SK-N-SH (cell line): Measurements from ENCODE around the gene FDXR. TPM values are rescaled to one million over a fixed set of nuclear protein-coding genes. Genes with fewer than 3 reads are reported as not detected.

ENCODE experiments used
- CTCF ChIA-PET: fragments of 300-600, 350-600 bp; formaldehyde crosslinking; extraction: SDS; loops from one replicate; lab custom pipeline; 2021; lab: Yijun Ruan, JAX
- POLR2A ChIA-PET: fragments of 350-600 bp; sonication (Branson Sonifier 250); formaldehyde crosslinking; extraction: SDS; loops from one replicate; lab custom pipeline; 2020; ENCODE audit warnings: antibody characterized with exemption, inconsistent platforms; lab: Yijun Ruan, JAX
- DNase-seq: peaks from one replicate; pipeline ENCODE4 v3.0.0; 2012
- H2AFZ ChIP-seq: fragments of 200-600 bp; sonication (generic); 2 replicates; pipeline ENCODE4 v1.8.1; 2016; ENCODE audit warnings: antibody characterized with exemption, mild to moderate bottlenecking, low read depth
- H3F3A ChIP-seq: fragments of 200-600 bp; sonication (generic); replicated peaks from 2 replicates; pipeline ENCODE3; 2016; ENCODE audit warnings: antibody characterized with exemption, mild to moderate bottlenecking; ENCODE audit not compliant: insufficient read depth
- H3K27ac ChIP-seq, 2 experiments: fragments of 200-500 bp in 1 of 2; fragments of 200-600 bp in 1 of 2; sonication (Bioruptor generic) in 1 of 2; sonication (generic), shearing (Covaris generic) in 1 of 2; 2 replicates each; pipeline versions ENCODE4 v1.5.1 to v1.6.1; 2014 to 2016; ENCODE audit warnings: low read depth in 2 of 2, inconsistent platforms in 1 of 2, low read length in 1 of 2, mild to moderate bottlenecking in 1 of 2, mixed read lengths in 1 of 2
- H3K27me3 ChIP-seq: fragments of 200-600 bp; sonication (generic), shearing (Covaris generic); 2 replicates; pipeline ENCODE4 v1.6.1; 2016; ENCODE audit warnings: mixed run types; ENCODE audit not compliant: insufficient read depth
- H3K36me3 ChIP-seq, 2 experiments: fragments of 200-500 bp in 1 of 2; fragments of 200-600 bp in 1 of 2; sonication (Bioruptor generic) in 1 of 2; sonication (generic) in 1 of 2; replicated peaks in 1 of 2; 2 replicates each; pipeline versions ENCODE3 to v1.5.1; 2014 to 2016; ENCODE audit warnings: low read length in 1 of 2, mild to moderate bottlenecking in 1 of 2; ENCODE audit not compliant: insufficient read depth in 2 of 2, control insufficient read depth in 1 of 2
- H3K4me1 ChIP-seq, 2 experiments: fragments of 200-500 bp in 1 of 2; fragments of 200-600 bp in 1 of 2; sonication (Bioruptor generic) in 1 of 2; sonication (generic), shearing (Covaris generic) in 1 of 2; 2 replicates each; pipeline versions ENCODE4 v1.5.1 to v1.6.1; 2014 to 2016; ENCODE audit warnings: low read depth in 1 of 2, low read length in 1 of 2, mixed run types in 1 of 2; ENCODE audit not compliant: insufficient read depth in 2 of 2, control insufficient read depth in 1 of 2
- H3K4me2 ChIP-seq: fragments of 200-600 bp; sonication (generic), shearing (Covaris generic); 2 replicates; pipeline ENCODE4 v1.6.1; 2017; ENCODE audit warnings: mixed run types
- H3K4me3 ChIP-seq, 2 experiments: fragments of 200-500 bp in 1 of 2; fragments of 200-600 bp in 1 of 2; sonication (Bioruptor generic) in 1 of 2; sonication (generic), shearing (Covaris generic) in 1 of 2; 2 replicates each; pipeline versions ENCODE4 v1.5.1 to v1.8.1; 2014 to 2016; ENCODE audit warnings: low read depth in 2 of 2, inconsistent platforms in 1 of 2, low read length in 1 of 2, mild to moderate bottlenecking in 1 of 2, mixed read lengths in 1 of 2, moderate library complexity in 1 of 2
- H3K79me2 ChIP-seq: fragments of 200-600 bp; sonication (generic); 2 replicates; pipeline ENCODE4 v1.8.1; 2017; ENCODE audit warnings: mild to moderate bottlenecking; ENCODE audit not compliant: insufficient read depth
- H3K9ac ChIP-seq: fragments of 200-600 bp; sonication (generic); 2 replicates; pipeline ENCODE4 v1.6.1; 2017; ENCODE audit warnings: mixed run types
- H3K9me2 ChIP-seq: fragments of 200-600 bp; sonication (generic); 2 replicates; pipeline ENCODE4 v1.6.1; 2017; ENCODE audit warnings: mixed run types
- H3K9me3 ChIP-seq: fragments of 200-600 bp; sonication (generic); 2 replicates; pipeline ENCODE4 v1.6.1; 2017; ENCODE audit warnings: mixed run types, mild to moderate bottlenecking, moderate library complexity
- H4K20me1 ChIP-seq: fragments of 200-600 bp; sonication (generic); 2 replicates; pipeline ENCODE4 v1.6.1; 2017; ENCODE audit warnings: mild to moderate bottlenecking, mixed run types; ENCODE audit not compliant: insufficient read depth
- CTCF ChIP-seq: fragments of 200-600 bp; sonication (generic); IDR thresholded peaks from 2 replicates; pipeline ENCODE4 v1.6.1; 2017; ENCODE audit warnings: antibody characterized with exemption, mild to moderate bottlenecking, moderate library complexity
- FOSL2 ChIP-seq: IDR thresholded peaks from 2 replicates; pipeline ENCODE4 v1.4.0; 2012; ENCODE audit warnings: low read depth, mild to moderate bottlenecking, moderate library complexity, borderline replicate concordance
- FOXM1 ChIP-seq: IDR thresholded peaks from 2 replicates; pipeline ENCODE4 v1.4.0; 2012; ENCODE audit warnings: low read depth, mild to moderate bottlenecking
- GABPA ChIP-seq: IDR thresholded peaks from 2 replicates; pipeline ENCODE4 v1.4.0; 2012; ENCODE audit warnings: low read depth, mild to moderate bottlenecking
- IRF3 ChIP-seq: fragments of 150-350 bp; IDR thresholded peaks from 2 replicates; pipeline ENCODE4 v1.6.1; 2016; ENCODE audit warnings: mild to moderate bottlenecking, low read depth, low read length
- JUND ChIP-seq: IDR thresholded peaks from 2 replicates; pipeline ENCODE4 v1.4.0; 2012
- MAX ChIP-seq: IDR thresholded peaks from 2 replicates; pipeline ENCODE4 v1.4.0; 2012; ENCODE audit warnings: low read depth
- MXI1 ChIP-seq: IDR thresholded peaks from 2 replicates; pipeline ENCODE4 v1.6.1; 2012; ENCODE audit warnings: mild to moderate bottlenecking, low read depth, low read length, improper control_type of control experiment
- NRF1 ChIP-seq: IDR thresholded peaks from 2 replicates; pipeline ENCODE4 v1.6.1; 2012; ENCODE audit warnings: low read depth, mild to moderate bottlenecking, low read length
- RAD21 ChIP-seq: IDR thresholded peaks from 2 replicates; pipeline ENCODE4 v1.6.1; 2012; ENCODE audit warnings: mild to moderate bottlenecking, low read length
- RFX5 ChIP-seq: IDR thresholded peaks from 2 replicates; pipeline ENCODE4 v1.6.1; 2012; ENCODE audit warnings: mild to moderate bottlenecking, improper control_type of control experiment, low read length
- SIN3A ChIP-seq: IDR thresholded peaks from 2 replicates; pipeline ENCODE4 v1.6.1; 2012; ENCODE audit warnings: low read depth, mild to moderate bottlenecking, low read length, moderate library complexity, borderline replicate concordance
- SMC3 ChIP-seq: IDR thresholded peaks from 2 replicates; pipeline ENCODE4 v1.6.1; 2012; ENCODE audit warnings: low read depth, low read length, improper control_type of control experiment
- USF2 ChIP-seq: fragments of 150-350 bp; IDR thresholded peaks from 2 replicates; pipeline ENCODE4 v1.6.1; 2017; ENCODE audit warnings: antibody characterized with exemption, low read length, low read depth, borderline replicate concordance
- WGBS: methylation state at CpG from one replicate; pipeline ENCODE4 v1.1.6; 2017; ENCODE audit warnings: low lambda C conversion rate; 5-methylcytosine and 5-hydroxymethylcytosine counted together
- polyA plus RNA-seq, 3 experiments: library from polyadenylated mRNA; depleted of rRNA; stranded (reverse); fragments of >200 nt; gene quantifications; 2 replicates each; pipeline ENCODE4 v1.2.3, GENCODE V29; 2012
- TF ChIP-seq, protein P1 (sequence below): IDR thresholded peaks from 2 replicates; pipeline ENCODE4 v1.4.0; 2012; ENCODE audit warnings: low read depth, borderline replicate concordance
- TF ChIP-seq, protein P2 (sequence below): IDR thresholded peaks from 2 replicates; pipeline ENCODE4 v1.4.0; 2012; ENCODE audit warnings: low read depth, borderline replicate concordance

The FDXR gene
- polyA plus RNA-seq, 1 of the 3 experiments (the other 2 are of a cell fraction) = 86.7 TPM

DNA sequence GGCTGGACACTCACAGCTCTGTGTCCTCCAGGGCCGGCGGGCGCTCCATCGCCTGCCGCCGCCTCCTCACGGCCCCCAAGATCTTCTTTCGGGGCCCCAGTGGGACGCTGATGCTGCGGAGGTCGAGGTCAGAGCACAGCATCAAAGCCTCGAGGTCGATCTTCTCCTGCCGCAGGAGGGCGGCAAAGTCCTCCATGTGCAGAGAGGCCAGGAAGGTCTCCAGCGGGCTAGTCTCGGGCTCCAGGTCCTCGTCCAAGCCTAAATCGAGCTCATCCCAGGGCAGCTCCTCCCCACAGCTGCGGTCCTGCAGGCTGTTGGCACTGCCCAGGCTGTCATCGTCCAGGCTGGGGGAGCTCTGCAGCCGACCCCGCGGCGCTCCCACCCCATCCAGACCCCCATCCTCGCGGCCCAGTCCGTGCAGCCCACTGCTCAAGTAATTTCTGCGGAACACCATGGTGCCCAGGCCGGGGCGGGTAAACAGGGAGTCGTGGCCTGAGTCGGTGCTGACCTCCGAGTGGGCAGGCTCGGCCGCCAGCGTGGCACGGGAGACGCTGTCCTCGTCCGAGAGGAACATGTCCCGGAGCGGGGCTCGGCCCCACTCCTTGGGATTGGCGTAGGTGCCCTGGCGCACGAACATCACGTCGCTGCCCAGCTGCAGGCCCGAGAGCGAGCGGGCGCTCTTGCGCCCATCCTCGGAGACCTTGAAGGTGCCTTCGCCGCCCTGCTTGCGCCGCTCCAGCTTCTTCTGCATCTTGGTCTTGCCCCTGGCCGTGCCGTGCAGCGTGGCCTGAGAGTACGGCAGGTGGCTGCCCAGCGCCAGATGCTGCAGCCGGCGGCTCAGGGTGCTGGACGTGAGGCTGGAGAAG is 46.9 kb upstream of the FDXR start (continued):
- no peak for TF ChIP-seq USF2
- TF ChIP-seq MAX = no peak
- TF ChIP-seq IRF3 = no peak
- no peak for TF ChIP-seq MXI1

GRCh38 chr17:74918906-74919305 is 46.1 kb upstream of the FDXR start:
- Histone ChIP-seq H3K9me3 (no peaks in the 10 kb centered on the region), H4K20me1 (no peaks in the 10 kb centered on the region), H2AFZ (no peak overlapping the region), H3K4me1 (peaks cover 0 to 10% of the 10 kb centered on the region in 2 experiments; a peak in 1 of 4 replicates), H3K27ac (no peak overlapping the region), H3K79me2 (no peaks in the 10 kb centered on the region), H3K9me2 (no peaks in the 10 kb centered on the region), H3K4me3 (no peak overlapping the region), H3K27me3 (peaks cover 24% of the 10 kb centered on the region), H3F3A (no peaks in the 10 kb centered on the region), H3K36me3 (no peaks in the 10 kb centered on the region), H3K9ac (no peak overlapping the region), H3K4me2 (no peak overlapping the region)
- ChIA-PET POLR2A (interaction anchor here (0.7 kb wide), 1 partner anchor 69 kb away, joined by 3 read pairs; the partner anchor contains the start of gene CDR2L), CTCF (interaction anchor here (1.0 to 12.1 kb wide), 4 partner anchors 16 to 141 kb away, joined by 3 to 286 read pairs (median 5); no protein-coding TSS in a partner anchor)
- 73% methylated on average over 5 of the region's 5 CpGs for WGBS
- no peak for DNase-seq
- TF ChIP-seq FOXM1 (no peak), JUND (no peak), SMC3 (no peak), FOSL2 (no peak), CTCF (no peak), RFX5 (no peak), NRF1 (no peak), USF2 (no peak), GABPA (no peak), RAD21 (no peak), MAX (no peak), SIN3A (no peak)
- TF ChIP-seq, protein P1, sequence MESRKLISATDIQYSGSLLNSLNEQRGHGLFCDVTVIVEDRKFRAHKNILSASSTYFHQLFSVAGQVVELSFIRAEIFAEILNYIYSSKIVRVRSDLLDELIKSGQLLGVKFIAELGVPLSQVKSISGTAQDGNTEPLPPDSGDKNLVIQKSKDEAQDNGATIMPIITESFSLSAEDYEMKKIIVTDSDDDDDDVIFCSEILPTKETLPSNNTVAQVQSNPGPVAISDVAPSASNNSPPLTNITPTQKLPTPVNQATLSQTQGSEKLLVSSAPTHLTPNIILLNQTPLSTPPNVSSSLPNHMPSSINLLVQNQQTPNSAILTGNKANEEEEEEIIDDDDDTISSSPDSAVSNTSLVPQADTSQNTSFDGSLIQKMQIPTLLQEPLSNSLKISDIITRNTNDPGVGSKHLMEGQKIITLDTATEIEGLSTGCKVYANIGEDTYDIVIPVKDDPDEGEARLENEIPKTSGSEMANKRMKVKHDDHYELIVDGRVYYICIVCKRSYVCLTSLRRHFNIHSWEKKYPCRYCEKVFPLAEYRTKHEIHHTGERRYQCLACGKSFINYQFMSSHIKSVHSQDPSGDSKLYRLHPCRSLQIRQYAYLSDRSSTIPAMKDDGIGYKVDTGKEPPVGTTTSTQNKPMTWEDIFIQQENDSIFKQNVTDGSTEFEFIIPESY = no peak
- TF ChIP-seq, protein P2, sequence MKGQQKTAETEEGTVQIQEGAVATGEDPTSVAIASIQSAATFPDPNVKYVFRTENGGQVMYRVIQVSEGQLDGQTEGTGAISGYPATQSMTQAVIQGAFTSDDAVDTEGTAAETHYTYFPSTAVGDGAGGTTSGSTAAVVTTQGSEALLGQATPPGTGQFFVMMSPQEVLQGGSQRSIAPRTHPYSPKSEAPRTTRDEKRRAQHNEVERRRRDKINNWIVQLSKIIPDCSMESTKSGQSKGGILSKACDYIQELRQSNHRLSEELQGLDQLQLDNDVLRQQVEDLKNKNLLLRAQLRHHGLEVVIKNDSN = no peak
